Measurements from ENCODE around the gene CRACR2A. TPM values are rescaled to one million over a fixed set of nuclear protein-coding genes. Genes with fewer than 3 reads are reported as not detected.

CRACR2A gene
- total RNA-seq, 1 donor from 2014 or later: 5.2 TPM

- DNase-seq: no peak
- intact Hi-C loops (cut with DNase I): no loop called here
- no peak for ATAC-seq (ENCODE audit: poor library complexity)
Observed at GRCh38 chr12:3757261-3757660, 4.4 kb upstream of the CRACR2A start.

- DNase-seq (no peak), ATAC-seq (ENCODE audit: poor library complexity) (no peak)
- intact Hi-C loops (cut with DNase I): no loop called here
Observed at GRCh38 chr12:3755898-3756297, 3.0 kb upstream of the CRACR2A start.

GRCh38 chr12:3753544-3754284 is 805 bp upstream of the CRACR2A start:
- intact Hi-C loops (cut with DNase I): no loop called here
- peak; percentile 54 for ATAC-seq (ENCODE audit: poor library complexity)
- peak; percentile 55 for DNase-seq

GRCh38 chr12:3752096-3752709 is 706 bp downstream of the CRACR2A start:
- peak; percentile 73 for DNase-seq

GRCh38 chr12:3751151-3752095 is 1.5 kb downstream of the CRACR2A start:
- intact Hi-C loops (cut with DNase I): no loop called here
- ATAC-seq (ENCODE audit: poor library complexity) (no peak), DNase-seq (no peak)

More at GRCh38 chr12:3752096-3752709, 706 bp downstream of the CRACR2A start:
- ATAC-seq (ENCODE audit: poor library complexity): peak; percentile 79
- intact Hi-C loops (cut with DNase I): no loop called here

GRCh38 chr12:3750616-3751015 is 2.3 kb downstream of the CRACR2A start:
- DNase-seq (no peak), ATAC-seq (ENCODE audit: poor library complexity) (no peak)
- intact Hi-C loops (cut with DNase I): no loop called here

- intact Hi-C loops (cut with DNase I): no loop called here
- ATAC-seq (ENCODE audit: poor library complexity) (no peak), DNase-seq (no peak)
Observed at GRCh38 chr12:3748620-3749019, 4.3 kb downstream of the CRACR2A start.

- ATAC-seq (ENCODE audit: poor library complexity) (no peak), DNase-seq (no peak)
- intact Hi-C loops (cut with DNase I): no loop called here
Observed at GRCh38 chr12:3747976-3748619, 4.8 kb downstream of the CRACR2A start.

GRCh38 chr12:3747543-3747942 is 5.4 kb downstream of the CRACR2A start:
- DNase-seq: no peak
- no peak for ATAC-seq (ENCODE audit: poor library complexity)
- intact Hi-C loops (cut with DNase I): no loop called here

- DNase-seq (no peak), ATAC-seq (ENCODE audit: poor library complexity) (no peak)
- intact Hi-C loops (cut with DNase I): no loop called here
Observed at GRCh38 chr12:3746758-3747157, 6.2 kb downstream of the CRACR2A start.

- intact Hi-C loops (cut with DNase I): no loop called here
- no peak for ATAC-seq (ENCODE audit: poor library complexity)
Observed at GRCh38 chr12:3745152-3745551, 7.8 kb downstream of the CRACR2A start.

GRCh38 chr12:3744229-3744901 is 8.5 kb downstream of the CRACR2A start:
- ATAC-seq (ENCODE audit: poor library complexity): peak; percentile 39
- intact Hi-C loops (cut with DNase I): no loop called here

More at GRCh38 chr12:3745152-3745551, 7.8 kb downstream of the CRACR2A start:
- no peak for DNase-seq

GRCh38 chr12:3743803-3744202 is 9.1 kb downstream of the CRACR2A start:
- ATAC-seq (ENCODE audit: poor library complexity) (peak; percentile 93), DNase-seq (no peak)
- intact Hi-C loops (cut with DNase I): no loop called here

More at GRCh38 chr12:3744229-3744901, 8.5 kb downstream of the CRACR2A start:
- no peak for DNase-seq

GRCh38 chr12:3741882-3742672 is 10.8 kb downstream of the CRACR2A start:
- no peak for DNase-seq
- ATAC-seq (ENCODE audit: poor library complexity): no peak
- intact Hi-C loops (cut with DNase I): no loop called here

GRCh38 chr12:3740480-3741231 is 12.3 kb downstream of the CRACR2A start:
- no peak for DNase-seq
- intact Hi-C loops (cut with DNase I): no loop called here
- no peak for ATAC-seq (ENCODE audit: poor library complexity)

GRCh38 chr12:3735432-3735831 is 17.5 kb downstream of the CRACR2A start:
- DNase-seq (no peak), ATAC-seq (ENCODE audit: poor library complexity) (no peak)
- intact Hi-C loops (cut with DNase I): no loop called here

- ATAC-seq (ENCODE audit: poor library complexity): no peak
- DNase-seq: no peak
- intact Hi-C loops (cut with DNase I): no loop called here
Observed at GRCh38 chr12:3732901-3733300, 20.0 kb downstream of the CRACR2A start.

Data from Right ventricle myocardium superior (tissue), 1 donor.